ENCODE data around the gene REC8. TPM values are rescaled to one million over a fixed set of nuclear protein-coding genes. Genes with fewer than 3 reads are reported as not detected.

REC8 gene
- total and polyA plus RNA-seq, 2 of the 13 experiments (the other 11 are each of a cell fraction or from before 2014, with no cell fraction given) = 3.4 to 14.7 TPM

- TF ChIP-seq KDM5A (IDR thresholded peaks at IDR 0.05; ENCODE audit: borderline replicate concordance, low read length) (peak; percentile 99), MXD4 (CRISPR knock-in tag; IDR thresholded peaks at IDR 0.05) (peak; percentile 100), ZNF446 (CRISPR knock-in tag; IDR thresholded peaks at IDR 0.05) (peak; percentile 39; the same call in 1 of the 2 replicates), ZBTB39 (CRISPR knock-in tag; IDR thresholded peaks at IDR 0.05) (peak; percentile 95; the same call in 1 of the 2 replicates), KLF15 (CRISPR knock-in tag; IDR thresholded peaks at IDR 0.05; ENCODE audit: borderline replicate concordance) (peak; percentile 98; the same call in 1 of the 2 replicates), KLF11 (CRISPR knock-in tag; IDR thresholded peaks at IDR 0.05) (peak; percentile 98; the same call in 1 of the 2 replicates), ZFP36L2 (CRISPR knock-in tag; IDR thresholded peaks at IDR 0.05) (peak; percentile 85), JUND (CRISPR knock-in tag; IDR thresholded peaks at IDR 0.05) (peak; percentile 84; the same call in 1 of the 2 replicates), MTF2 (CRISPR knock-in tag; IDR thresholded peaks at IDR 0.05; ENCODE audit: borderline replicate concordance) (peak; percentile 75), GPN1 (CRISPR knock-in tag; IDR thresholded peaks at IDR 0.05; ENCODE audit: borderline replicate concordance) (no peak; the same call in 1 of the 2 replicates), ZNF747 (CRISPR knock-in tag; IDR thresholded peaks at IDR 0.05; ENCODE audit: borderline replicate concordance) (peak; percentile 100), THAP11 (CRISPR knock-in tag; IDR thresholded peaks at IDR 0.05) (peak; percentile 98), XBP1 (CRISPR knock-in tag; IDR thresholded peaks at IDR 0.05) (peak; percentile 89)
- TF ChIP-seq, protein P1, sequence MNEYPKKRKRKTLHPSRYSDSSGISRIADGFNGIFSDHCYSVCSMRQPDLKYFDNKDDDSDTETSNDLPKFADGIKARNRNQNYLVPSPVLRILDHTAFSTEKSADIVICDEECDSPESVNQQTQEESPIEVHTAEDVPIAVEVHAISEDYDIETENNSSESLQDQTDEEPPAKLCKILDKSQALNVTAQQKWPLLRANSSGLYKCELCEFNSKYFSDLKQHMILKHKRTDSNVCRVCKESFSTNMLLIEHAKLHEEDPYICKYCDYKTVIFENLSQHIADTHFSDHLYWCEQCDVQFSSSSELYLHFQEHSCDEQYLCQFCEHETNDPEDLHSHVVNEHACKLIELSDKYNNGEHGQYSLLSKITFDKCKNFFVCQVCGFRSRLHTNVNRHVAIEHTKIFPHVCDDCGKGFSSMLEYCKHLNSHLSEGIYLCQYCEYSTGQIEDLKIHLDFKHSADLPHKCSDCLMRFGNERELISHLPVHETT (CRISPR knock-in tag; conservative IDR thresholded peaks at IDR 0.05) = peak; percentile 96
- TF ChIP-seq, protein P2, sequence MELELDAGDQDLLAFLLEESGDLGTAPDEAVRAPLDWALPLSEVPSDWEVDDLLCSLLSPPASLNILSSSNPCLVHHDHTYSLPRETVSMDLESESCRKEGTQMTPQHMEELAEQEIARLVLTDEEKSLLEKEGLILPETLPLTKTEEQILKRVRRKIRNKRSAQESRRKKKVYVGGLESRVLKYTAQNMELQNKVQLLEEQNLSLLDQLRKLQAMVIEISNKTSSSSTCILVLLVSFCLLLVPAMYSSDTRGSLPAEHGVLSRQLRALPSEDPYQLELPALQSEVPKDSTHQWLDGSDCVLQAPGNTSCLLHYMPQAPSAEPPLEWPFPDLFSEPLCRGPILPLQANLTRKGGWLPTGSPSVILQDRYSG (CRISPR knock-in tag; IDR thresholded peaks at IDR 0.05) = peak; percentile 97
- TF ChIP-seq, protein P3, sequence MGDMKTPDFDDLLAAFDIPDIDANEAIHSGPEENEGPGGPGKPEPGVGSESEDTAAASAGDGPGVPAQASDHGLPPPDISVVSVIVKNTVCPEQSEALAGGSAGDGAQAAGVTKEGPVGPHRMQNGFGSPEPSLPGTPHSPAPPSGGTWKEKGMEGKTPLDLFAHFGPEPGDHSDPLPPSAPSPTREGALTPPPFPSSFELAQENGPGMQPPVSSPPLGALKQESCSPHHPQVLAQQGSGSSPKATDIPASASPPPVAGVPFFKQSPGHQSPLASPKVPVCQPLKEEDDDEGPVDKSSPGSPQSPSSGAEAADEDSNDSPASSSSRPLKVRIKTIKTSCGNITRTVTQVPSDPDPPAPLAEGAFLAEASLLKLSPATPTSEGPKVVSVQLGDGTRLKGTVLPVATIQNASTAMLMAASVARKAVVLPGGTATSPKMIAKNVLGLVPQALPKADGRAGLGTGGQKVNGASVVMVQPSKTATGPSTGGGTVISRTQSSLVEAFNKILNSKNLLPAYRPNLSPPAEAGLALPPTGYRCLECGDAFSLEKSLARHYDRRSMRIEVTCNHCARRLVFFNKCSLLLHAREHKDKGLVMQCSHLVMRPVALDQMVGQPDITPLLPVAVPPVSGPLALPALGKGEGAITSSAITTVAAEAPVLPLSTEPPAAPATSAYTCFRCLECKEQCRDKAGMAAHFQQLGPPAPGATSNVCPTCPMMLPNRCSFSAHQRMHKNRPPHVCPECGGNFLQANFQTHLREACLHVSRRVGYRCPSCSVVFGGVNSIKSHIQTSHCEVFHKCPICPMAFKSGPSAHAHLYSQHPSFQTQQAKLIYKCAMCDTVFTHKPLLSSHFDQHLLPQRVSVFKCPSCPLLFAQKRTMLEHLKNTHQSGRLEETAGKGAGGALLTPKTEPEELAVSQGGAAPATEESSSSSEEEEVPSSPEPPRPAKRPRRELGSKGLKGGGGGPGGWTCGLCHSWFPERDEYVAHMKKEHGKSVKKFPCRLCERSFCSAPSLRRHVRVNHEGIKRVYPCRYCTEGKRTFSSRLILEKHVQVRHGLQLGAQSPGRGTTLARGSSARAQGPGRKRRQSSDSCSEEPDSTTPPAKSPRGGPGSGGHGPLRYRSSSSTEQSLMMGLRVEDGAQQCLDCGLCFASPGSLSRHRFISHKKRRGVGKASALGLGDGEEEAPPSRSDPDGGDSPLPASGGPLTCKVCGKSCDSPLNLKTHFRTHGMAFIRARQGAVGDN (CRISPR knock-in tag; IDR thresholded peaks at IDR 0.05) = peak; percentile 99
- TF ChIP-seq, protein P4, sequence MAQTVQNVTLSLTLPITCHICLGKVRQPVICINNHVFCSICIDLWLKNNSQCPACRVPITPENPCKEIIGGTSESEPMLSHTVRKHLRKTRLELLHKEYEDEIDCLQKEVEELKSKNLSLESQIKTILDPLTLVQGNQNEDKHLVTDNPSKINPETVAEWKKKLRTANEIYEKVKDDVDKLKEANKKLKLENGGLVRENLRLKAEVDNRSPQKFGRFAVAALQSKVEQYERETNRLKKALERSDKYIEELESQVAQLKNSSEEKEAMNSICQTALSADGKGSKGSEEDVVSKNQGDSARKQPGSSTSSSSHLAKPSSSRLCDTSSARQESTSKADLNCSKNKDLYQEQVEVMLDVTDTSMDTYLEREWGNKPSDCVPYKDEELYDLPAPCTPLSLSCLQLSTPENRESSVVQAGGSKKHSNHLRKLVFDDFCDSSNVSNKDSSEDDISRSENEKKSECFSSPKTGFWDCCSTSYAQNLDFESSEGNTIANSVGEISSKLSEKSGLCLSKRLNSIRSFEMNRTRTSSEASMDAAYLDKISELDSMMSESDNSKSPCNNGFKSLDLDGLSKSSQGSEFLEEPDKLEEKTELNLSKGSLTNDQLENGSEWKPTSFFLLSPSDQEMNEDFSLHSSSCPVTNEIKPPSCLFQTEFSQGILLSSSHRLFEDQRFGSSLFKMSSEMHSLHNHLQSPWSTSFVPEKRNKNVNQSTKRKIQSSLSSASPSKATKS (CRISPR knock-in tag; IDR thresholded peaks at IDR 0.05) = no peak
Observed at GRCh38 chr14:24188251-24189058, 16.6 kb downstream of the REC8 start, which contains the start of gene IPO4 (continued).

All from HepG2 (cell line).